Stimulated activated CD4-positive, alpha-beta T cell treated with anti-CD3 and anti-CD28 coated beads, Interleukin-15, amount 100 ng/mL, for 1 hour (primary cell): Measurements from ENCODE around the gene ARID1A.
"Not testable (repeated sequence)": the region's sequence is repeated elsewhere in the genome, so short reads cannot be mapped to it uniquely, and the experiment has no call there.

Source experiments
- DNase-seq, 2 donors: peaks; one replicate each; pipeline ENCODE4 v3.0.0-alpha.2; 2020; ENCODE audit warnings: low read depth in 1 of 2, low spot score in 1 of 2

Gene ARID1A

DNA sequence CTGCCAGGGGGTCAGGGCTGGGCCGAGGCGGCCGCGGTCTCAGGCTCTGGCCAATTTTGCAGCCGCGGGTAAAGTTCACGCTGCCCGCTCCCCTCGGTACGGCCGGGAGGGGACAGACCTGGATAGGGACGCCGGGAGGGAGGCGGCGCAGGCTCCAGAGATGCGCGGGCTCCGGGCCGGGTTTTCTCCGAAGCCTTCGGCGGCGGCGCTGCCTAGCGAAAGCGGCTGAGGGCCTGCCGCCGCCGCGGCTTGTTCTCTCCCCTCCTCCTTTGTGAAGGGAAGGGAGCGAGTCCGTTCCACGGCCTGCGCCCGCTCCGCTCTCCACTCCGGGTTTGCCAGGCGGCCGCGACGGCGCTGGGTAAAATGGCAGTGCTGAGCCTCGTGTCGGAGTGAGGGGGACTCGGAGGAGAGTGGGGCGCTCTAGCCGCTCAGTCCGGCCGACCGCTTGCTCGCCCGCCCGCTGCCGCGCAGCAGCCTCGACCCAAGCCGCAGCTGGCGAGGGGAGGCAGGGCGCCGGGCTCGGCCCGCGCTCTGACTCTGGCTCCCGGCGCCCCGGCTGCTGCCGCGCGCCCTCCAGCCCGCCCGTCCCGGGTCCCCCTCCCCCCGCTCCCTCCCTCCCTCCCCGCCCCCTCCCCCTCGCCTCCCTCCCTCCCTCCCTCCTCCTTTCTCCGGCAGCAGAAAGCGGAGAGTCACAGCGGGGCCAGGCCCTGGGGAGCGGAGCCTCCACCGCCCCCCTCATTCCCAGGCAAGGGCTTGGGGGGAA, at the start of gene ARID1A:
Gene ARID1A, plus strand, starts transcription at position 660 of the 763 bp plus-strand sequence. CDS start 389 bp downstream, outside the sequence.
- DNase-seq = peak; percentile 92 to 96

- no peak for DNase-seq
Observed at GRCh38 chr1:26664802-26665201, 31.0 kb upstream of the ARID1A start.

GRCh38 chr1:26666855-26667254, 29.0 kb upstream of the ARID1A start:
- no peak for DNase-seq

- DNase-seq = not testable (repeated sequence)
Observed at GRCh38 chr1:26668106-26668786, 27.6 kb upstream of the ARID1A start.

- peak in 1 of 2 donors; percentile 13 for DNase-seq
Observed at GRCh38 chr1:26677306-26678115, 18.3 kb upstream of the ARID1A start.

DNA sequence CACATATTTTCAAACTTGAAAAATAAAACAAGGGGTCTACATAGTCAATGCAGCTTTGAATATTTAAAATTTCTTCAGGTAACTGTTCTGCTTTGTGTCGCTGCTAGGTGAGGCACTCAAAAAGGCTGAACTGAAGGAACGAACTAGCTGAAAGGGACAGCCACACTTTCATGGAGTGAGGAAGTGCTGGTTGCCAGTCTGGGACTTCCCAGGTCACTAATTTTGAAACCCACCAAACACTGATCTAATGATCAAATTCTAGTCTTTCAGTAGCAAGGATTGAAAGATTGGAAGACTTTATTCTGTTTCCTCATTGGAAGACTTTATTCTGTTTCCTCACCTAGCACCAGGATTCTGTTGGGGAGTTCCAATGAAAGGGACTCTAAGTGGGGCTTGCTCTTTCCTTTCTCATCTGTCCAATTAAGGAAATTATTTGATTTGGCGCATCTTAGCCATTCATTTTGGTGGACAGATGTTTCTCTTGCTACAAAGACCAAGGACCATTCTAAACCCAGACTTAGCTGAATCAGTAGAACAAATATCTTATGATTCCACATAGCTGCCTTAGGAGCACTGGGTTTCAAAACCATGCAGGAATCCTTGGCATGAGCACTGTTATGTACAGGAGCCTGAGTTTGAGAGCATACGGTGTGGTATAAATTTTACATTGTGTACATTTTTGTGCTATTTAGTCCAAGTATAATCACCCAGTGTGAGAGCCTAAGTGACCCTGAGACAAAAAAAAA, 10.9 kb upstream of the ARID1A start:
- no peak for DNase-seq

DNA sequence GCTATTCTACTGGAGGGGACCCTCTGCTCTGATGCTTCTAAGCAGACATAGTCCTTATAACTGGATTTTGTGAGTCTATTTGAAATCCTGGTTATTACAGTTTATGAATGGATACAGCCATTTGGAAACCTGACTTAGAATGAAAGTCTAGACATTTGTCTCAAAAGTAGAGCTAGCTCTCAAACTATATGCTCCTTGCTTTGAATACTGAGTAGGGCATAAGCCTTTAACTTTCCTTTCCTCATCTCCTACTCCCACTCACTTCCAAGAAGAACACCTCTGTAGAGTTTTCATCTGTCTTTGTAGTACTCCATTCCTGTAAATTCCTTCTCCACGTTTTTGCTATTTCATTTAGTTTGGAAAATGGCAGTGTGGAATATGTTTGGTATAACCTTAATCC, 9.0 kb upstream of the ARID1A start:
- DNase-seq = no peak

GRCh38 chr1:26689504-26689903, 6.3 kb upstream of the ARID1A start:
- no peak for DNase-seq

- DNase-seq = no peak
Observed at GRCh38 chr1:26690157-26690556, 5.7 kb upstream of the ARID1A start.

DNA sequence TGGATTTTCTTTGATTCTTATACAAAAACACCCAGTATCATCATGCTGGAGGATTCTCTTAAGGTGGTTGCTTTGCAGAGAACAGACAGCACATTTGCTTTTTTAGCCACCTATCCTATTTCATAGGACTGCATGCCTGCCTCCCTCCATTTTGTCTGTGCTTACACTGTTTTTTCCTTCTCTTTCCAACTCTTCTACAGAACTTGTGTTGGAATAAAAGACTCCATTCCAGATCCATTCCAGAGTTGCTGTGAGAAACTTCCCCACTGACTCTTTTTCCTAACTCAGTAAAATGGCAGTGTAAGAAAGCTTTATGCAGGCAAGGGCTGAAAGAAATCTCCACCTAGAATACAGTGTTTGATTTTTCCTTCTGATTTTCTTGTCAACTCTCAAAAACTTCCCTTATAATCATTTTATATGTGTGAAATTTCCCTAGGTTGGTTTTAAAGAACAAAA, 5.2 kb upstream of the ARID1A start:
- DNase-seq = no peak

- DNase-seq = peak; percentile 54 to 56
Observed at GRCh38 chr1:26692211-26692792, 3.5 kb upstream of the ARID1A start.

DNA sequence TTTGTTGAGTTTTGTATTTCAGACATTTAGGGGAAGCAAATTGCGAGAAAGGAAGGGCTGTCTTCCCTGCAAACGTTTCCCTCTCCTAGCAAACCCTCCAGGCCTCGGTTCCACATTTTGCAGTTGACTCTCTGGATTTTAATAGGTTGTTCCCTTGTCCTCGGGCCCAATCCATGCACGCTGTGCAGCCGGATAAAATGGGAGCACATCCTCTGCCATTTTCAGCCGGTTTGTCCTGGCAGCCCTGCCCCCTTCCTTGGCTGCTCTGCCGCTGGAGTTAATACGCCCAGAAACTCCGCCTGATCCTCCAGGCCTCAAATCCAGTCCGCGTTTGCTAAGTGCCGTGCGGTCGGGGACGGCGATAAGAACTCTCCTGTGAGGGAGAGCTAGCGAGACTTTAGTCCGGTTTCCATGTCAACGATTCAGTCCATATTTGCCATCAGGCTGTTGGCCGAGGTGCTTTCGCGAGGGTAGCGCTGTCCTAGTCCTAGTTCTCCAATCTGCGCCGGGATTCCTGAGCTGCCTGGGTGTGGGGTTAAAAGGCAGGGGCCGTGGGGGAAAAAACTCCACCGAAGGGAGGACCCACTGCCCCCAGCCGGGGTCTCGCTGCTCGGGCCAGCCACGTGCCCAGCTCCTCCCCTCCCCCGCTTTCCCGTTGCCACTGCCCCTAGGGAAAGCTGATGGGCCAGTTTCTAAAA, 2.9 kb upstream of the ARID1A start:
- peak; percentile 68 to 71 for DNase-seq

- DNase-seq = no peak
Observed at GRCh38 chr1:26693599-26694572, 1.9 kb upstream of the ARID1A start.

DNA sequence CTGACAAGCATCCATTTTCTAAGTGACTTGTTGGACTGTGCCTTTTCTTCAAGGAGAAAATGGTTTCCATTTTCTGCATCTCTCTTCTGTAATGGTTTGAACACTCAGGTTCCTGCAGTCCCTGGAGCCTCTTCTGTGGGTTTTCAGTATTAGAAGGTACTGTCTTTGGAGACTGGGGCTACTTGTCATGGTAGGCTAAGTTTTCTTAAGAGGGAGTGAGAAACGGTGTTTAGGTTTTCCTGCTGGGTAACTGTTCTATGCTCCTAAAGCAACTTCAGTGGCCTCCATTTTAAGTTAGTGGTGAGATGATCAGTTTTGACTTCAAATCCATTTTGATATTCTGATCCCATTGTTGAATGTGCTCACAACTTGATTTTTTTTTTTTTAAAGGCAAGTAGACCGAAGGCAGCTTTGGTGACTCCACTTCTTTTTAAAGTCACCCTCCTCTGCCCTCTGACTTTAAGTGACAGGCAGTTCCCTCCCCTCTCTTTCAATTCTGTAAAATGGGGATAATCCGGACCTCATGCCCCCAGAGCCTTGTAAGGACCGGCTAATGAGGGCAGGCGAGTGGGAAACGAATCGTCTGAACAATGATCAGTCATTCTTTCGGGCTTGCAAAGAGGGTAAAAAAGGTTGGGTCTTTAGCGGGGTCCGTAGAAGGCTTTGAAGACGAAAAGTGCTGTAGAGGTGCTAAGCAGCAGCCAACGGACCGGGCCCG, 1.0 kb upstream of the ARID1A start:
- DNase-seq = no peak

DNA sequence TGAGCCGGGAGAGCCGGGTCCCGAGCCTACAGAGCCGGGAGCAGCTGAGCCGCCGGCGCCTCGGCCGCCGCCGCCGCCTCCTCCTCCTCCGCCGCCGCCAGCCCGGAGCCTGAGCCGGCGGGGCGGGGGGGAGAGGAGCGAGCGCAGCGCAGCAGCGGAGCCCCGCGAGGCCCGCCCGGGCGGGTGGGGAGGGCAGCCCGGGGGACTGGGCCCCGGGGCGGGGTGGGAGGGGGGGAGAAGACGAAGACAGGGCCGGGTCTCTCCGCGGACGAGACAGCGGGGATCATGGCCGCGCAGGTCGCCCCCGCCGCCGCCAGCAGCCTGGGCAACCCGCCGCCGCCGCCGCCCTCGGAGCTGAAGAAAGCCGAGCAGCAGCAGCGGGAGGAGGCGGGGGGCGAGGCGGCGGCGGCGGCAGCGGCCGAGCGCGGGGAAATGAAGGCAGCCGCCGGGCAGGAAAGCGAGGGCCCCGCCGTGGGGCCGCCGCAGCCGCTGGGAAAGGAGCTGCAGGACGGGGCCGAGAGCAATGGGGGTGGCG, 371 bp downstream of the ARID1A start:
- DNase-seq = peak; percentile 11 to 22

DNA sequence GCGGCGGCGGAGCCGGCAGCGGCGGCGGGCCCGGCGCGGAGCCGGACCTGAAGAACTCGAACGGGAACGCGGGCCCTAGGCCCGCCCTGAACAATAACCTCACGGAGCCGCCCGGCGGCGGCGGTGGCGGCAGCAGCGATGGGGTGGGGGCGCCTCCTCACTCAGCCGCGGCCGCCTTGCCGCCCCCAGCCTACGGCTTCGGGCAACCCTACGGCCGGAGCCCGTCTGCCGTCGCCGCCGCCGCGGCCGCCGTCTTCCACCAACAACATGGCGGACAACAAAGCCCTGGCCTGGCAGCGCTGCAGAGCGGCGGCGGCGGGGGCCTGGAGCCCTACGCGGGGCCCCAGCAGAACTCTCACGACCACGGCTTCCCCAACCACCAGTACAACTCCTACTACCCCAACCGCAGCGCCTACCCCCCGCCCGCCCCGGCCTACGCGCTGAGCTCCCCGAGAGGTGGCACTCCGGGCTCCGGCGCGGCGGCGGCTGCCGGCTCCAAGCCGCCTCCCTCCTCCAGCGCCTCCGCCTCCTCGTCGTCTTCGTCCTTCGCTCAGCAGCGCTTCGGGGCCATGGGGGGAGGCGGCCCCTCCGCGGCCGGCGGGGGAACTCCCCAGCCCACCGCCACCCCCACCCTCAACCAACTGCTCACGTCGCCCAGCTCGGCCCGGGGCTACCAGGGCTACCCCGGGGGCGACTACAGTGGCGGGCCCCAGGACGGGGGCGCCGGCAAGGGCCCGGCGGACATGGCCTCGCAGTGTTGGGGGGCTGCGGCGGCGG, 1.0 kb downstream of the ARID1A start:
- DNase-seq = peak; percentile 37 to 64

GRCh38 chr1:26697431-26697977, 1.7 kb downstream of the ARID1A start:
- no peak for DNase-seq
